NT2/D1 (cell line): Measurements from ENCODE around the gene LANCL1.

Source experiments
- SUZ12 ChIP-seq: IDR thresholded peaks from 2 replicates; pipeline ENCODE4 v1.6.1; 2011; ENCODE audit not compliant: insufficient read length, insufficient read depth; ENCODE audit errors: extremely low read depth
- YY1 ChIP-seq: IDR thresholded peaks from 2 replicates; pipeline ENCODE4 v1.6.1; 2011; ENCODE audit not compliant: insufficient read length, insufficient read depth
- ZNF274 ChIP-seq: IDR thresholded peaks from 2 replicates; pipeline ENCODE4 v1.6.1; 2011; ENCODE audit warnings: mild to moderate bottlenecking, low read depth, low read length

DNA sequence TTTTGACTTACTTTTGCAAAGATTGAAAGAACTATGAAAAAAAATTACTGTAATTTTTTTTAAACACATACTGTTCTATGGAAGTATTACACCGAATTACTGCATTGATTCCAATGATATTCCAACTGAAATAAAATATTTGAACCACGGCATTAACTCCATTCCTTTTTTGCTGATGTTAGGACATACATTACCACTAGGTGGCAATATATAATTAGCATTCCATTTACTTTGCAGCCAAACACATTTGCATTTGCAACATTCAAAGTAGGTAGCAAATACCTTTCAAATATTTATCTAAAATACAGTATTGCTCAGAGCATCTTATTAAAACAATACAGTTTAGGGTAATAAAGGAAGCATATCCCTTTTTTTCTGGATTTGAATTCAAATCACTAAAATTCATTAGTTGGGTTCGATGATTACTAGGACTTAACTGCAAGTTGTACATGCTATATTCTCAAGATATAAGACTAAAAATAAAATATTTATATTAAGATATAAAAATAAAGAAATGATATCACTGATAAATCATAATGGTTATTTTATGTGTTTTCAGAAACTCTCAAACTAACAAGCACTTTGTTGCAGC, 31.3 kb downstream of the LANCL1 start:
- TF ChIP-seq YY1 (no peak), ZNF274 (no peak), SUZ12 (no peak)
